Gastroesophageal sphincter (tissue), 3 donors: ENCODE results near the gene CACFD1.

Experiments
- CTCF ChIP-seq, 4 experiments: fragments of 200-600 bp in 2 of 4; fragments of 450-650 bp in 2 of 4; sonication (generic) in 1 of 4; IDR thresholded peaks; one replicate each; pipeline ENCODE4 v1.5.1; 2017 to 2019; ENCODE audit warnings: antibody characterized with exemption in 4 of 4, mild to moderate bottlenecking in 2 of 4, moderate library complexity in 2 of 4
- POLR2A ChIP-seq, 2 donors: fragments of 450-650 bp; IDR thresholded peaks; one replicate each; pipeline ENCODE4 v1.6.1; 2017; ENCODE audit warnings: antibody characterized with exemption in 2 of 2, mild to moderate bottlenecking in 2 of 2, moderate library complexity in 1 of 2

- TF ChIP-seq CTCF (IDR thresholded peaks at IDR 0.05) (no peak), POLR2A (IDR thresholded peaks at IDR 0.05) (no peak)
Measured at GRCh38 chr9:133518200-133518599, 58.4 kb downstream of the CACFD1 start.
